SU-DHL-6 (cell line): ENCODE data around the gene FARP2.

Source experiments
- H2AFZ ChIP-seq: fragments of 200-600 bp; sonication (generic); 2 replicates; pipeline ENCODE4 v1.6.1; 2014; ENCODE audit warnings: low read depth, mild to moderate bottlenecking, moderate library complexity, mixed read lengths, antibody characterized with exemption, low read length; ENCODE audit not compliant: severe bottlenecking
- H3F3A ChIP-seq: fragments of 200-600 bp; shearing (Covaris generic); 2 replicates; pipeline ENCODE4 v1.6.0; 2016; ENCODE audit warnings: antibody characterized with exemption, mild to moderate bottlenecking; ENCODE audit not compliant: insufficient read depth
- H3K27ac ChIP-seq: fragments of 200-600 bp; sonication (generic); 2 replicates; pipeline ENCODE4 v1.5.1; 2016; ENCODE audit warnings: low read depth, mild to moderate bottlenecking, low read length, moderate library complexity, mixed read lengths
- H3K27me3 ChIP-seq: fragments of 200-600 bp; sonication (generic), shearing (Covaris generic); 2 replicates; pipeline ENCODE4 v1.6.0; 2014; ENCODE audit warnings: mild to moderate bottlenecking, low read length
- H3K36me3 ChIP-seq: fragments of 200-600 bp; sonication (generic); 2 replicates; pipeline ENCODE4 v1.6.1; 2014; ENCODE audit warnings: mild to moderate bottlenecking, low read length, mixed read lengths
- H3K4me2 ChIP-seq: fragments of 300-600, 200-600 bp; shearing (Covaris generic), sonication (generic); 2 replicates; pipeline ENCODE4 v1.6.0; 2014; ENCODE audit warnings: low read length, low read depth, mild to moderate bottlenecking; ENCODE audit not compliant: poor library complexity, severe bottlenecking
- H3K4me3 ChIP-seq: fragments of 200-600 bp; sonication (generic); 2 replicates; pipeline ENCODE4 v1.5.1; 2014; ENCODE audit warnings: antibody characterized with exemption, low read length, mild to moderate bottlenecking, mixed read lengths; ENCODE audit not compliant: insufficient read depth, poor library complexity, severe bottlenecking
- H3K79me2 ChIP-seq: fragments of 200-600 bp; sonication (generic); 2 replicates; pipeline ENCODE4 v1.6.1; 2014; ENCODE audit warnings: mild to moderate bottlenecking, low read length, moderate library complexity; ENCODE audit not compliant: insufficient read depth
- H3K9ac ChIP-seq: fragments of 200-600 bp; sonication (generic); 2 replicates; pipeline ENCODE4 v1.7.0; 2014; ENCODE audit warnings: mild to moderate bottlenecking, low read length
- H3K9me2 ChIP-seq: fragments of 200-600 bp; sonication (generic); replicated peaks from 2 replicates; pipeline ENCODE4 v1.6.1; 2014; ENCODE audit warnings: low read length; ENCODE audit not compliant: insufficient read depth
- H3K9me3 ChIP-seq: fragments of 200-600 bp; sonication (generic); 2 replicates; pipeline ENCODE4 v1.6.1; 2014; ENCODE audit warnings: low read length, mixed read lengths; ENCODE audit not compliant: insufficient read depth
- H4K20me1 ChIP-seq: fragments of 200-600 bp; sonication (generic); 2 replicates; pipeline ENCODE4 v1.6.1; 2014; ENCODE audit warnings: low read depth, mild to moderate bottlenecking, antibody characterized with exemption, low read length, moderate library complexity, mixed read lengths
- CTCF ChIP-seq: fragments of 200-600 bp; sonication (generic); IDR thresholded peaks from one replicate; pipeline ENCODE4 v1.5.1; 2017; ENCODE audit warnings: antibody characterized with exemption, mild to moderate bottlenecking, low read length, moderate library complexity; ENCODE audit not compliant: insufficient read depth, poor library complexity, severe bottlenecking
- EZH2phosphoT487 ChIP-seq: fragments of 200-600 bp; sonication (generic), shearing (Covaris generic); conservative IDR thresholded peaks from 2 replicates; pipeline ENCODE4 v1.6.1; 2018; ENCODE audit warnings: mild to moderate bottlenecking, antibody characterized with exemption, low read length, moderate library complexity, mixed read lengths

The FARP2 gene

DNA sequence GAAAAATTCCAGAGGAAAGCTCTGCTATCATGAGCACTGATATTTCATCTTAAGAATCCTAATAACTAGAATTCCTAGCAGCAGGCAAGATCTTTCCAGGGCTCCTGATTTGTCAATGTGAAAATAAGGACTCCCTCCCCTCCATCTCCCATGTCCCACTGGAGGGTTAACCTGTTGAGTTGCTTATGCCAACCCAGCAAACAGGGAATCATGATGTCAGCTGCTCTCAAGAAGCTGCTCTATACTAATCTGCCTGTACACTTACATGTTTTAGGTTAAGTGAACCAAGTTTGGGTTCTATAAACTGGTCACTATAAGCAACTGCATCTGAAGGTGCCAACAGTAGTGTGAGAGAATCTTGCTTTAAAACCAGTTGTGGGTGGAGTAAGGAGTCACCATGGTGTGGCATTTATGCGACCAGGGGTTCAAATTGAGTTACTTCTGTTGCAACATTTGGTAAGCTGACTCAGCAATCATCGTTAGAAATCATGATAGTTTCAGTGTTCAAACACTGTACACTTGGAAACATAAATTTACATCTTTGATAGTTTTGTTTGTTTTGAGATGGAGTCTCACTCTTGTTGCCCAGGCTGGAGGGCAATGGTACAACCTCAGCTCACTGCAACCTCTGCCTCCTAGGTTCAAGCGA, 98.9 kb downstream of the FARP2 start:
- Histone ChIP-seq H3K9me2 (no peaks in the 10 kb centered on the region), H3K4me2 (no peak overlapping the region), H2AFZ (no peak overlapping the region), H3K27ac (no peak overlapping the region), H3K9ac (no peak overlapping the region), H4K20me1 (no peaks in the 10 kb centered on the region), H3K79me2 (no peaks in the 10 kb centered on the region), H3K27me3 (no peaks in the 10 kb centered on the region), H3F3A (no peaks in the 10 kb centered on the region), H3K4me3 (no peak overlapping the region), H3K36me3 (no peaks in the 10 kb centered on the region), H3K9me3 (no peaks in the 10 kb centered on the region)
- no peak for TF ChIP-seq EZH2phosphoT487
- no peak for TF ChIP-seq CTCF

DNA sequence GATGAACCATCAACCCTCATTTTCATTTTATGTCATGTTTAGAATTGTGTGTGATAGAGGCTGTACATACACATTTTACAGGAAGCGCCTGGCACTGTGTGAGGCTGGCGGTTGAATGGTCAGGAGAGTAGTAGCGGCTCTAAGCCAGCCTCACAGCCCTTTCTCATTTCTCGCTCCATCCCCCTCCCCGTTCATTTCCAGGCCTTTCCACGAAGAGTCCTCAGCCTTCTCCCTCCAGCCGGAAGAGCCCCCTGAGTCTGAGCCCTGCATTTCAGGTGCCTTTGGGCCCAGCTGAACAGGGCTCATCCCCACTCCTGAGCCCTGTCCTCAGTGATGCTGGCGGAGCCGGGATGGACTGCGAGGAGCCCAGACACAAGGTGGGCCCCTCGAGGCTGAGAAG, 100.5 kb downstream of the FARP2 start:
- H3K9me2 ChIP-seq, result no peaks in the 10 kb centered on the region
- no peaks in the 10 kb centered on the region for H4K20me1 ChIP-seq
- no peaks in the 10 kb centered on the region for H3K27me3 ChIP-seq
- no peak overlapping the region for H2AFZ ChIP-seq
- H3K27ac ChIP-seq, result no peak overlapping the region
- no peak overlapping the region for H3K9ac ChIP-seq
- no peaks in the 10 kb centered on the region for H3K9me3 ChIP-seq
- H3K79me2 ChIP-seq, result no peaks in the 10 kb centered on the region
- no peaks in the 10 kb centered on the region for H3K36me3 ChIP-seq
- TF ChIP-seq EZH2phosphoT487, result no peak
- no peak for TF ChIP-seq CTCF
- no peak overlapping the region for H3K4me3 ChIP-seq
- no peaks in the 10 kb centered on the region for H3F3A ChIP-seq
- no peak overlapping the region for H3K4me2 ChIP-seq

DNA sequence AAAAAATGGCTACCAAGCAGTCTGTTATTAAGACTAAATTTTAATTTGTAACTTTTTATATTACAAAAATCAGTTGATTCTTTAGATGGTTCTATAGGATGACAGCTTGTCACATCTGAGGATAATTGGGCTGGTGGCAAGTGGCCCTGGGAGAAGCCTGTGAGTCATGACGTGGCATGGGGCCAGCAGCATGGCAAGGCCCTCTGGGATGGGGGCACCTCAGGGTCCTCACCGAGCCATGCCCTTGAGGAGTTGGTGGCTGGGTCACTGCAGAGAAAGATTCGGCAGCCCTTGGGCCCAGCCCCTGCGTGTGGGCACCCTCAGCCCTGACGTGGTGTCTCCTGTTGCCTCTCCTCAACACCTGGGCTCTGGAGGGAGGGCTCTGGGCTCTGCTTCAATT, 102.6 kb downstream of the FARP2 start:
- Histone ChIP-seq H3F3A (no peaks in the 10 kb centered on the region), H3K9ac (no peak overlapping the region), H4K20me1 (no peaks in the 10 kb centered on the region), H3K4me3 (no peak overlapping the region), H3K27ac (no peak overlapping the region), H3K9me3 (no peaks in the 10 kb centered on the region), H3K4me2 (no peak overlapping the region), H3K9me2 (no peaks in the 10 kb centered on the region), H3K27me3 (no peaks in the 10 kb centered on the region), H3K36me3 (no peaks in the 10 kb centered on the region), H2AFZ (no peak overlapping the region), H3K79me2 (no peaks in the 10 kb centered on the region)
- TF ChIP-seq CTCF, result no peak
- no peak for TF ChIP-seq EZH2phosphoT487
